ENCODE data around the gene BRD2. TPM values are rescaled to one million over a fixed set of nuclear protein-coding genes. Genes with fewer than 3 reads are reported as not detected.

The BRD2 gene
- total and polyA plus RNA-seq, 11 donors: 56.8 to 107 (median 73.1) TPM

GRCh38 chr6:32954986-32955802 is 13.2 kb upstream of the BRD2 start:
- intact Hi-C loops (cut with DNase I): no loop called here
- Histone ChIP-seq H3K4me1 (peaks cover 0 to 50% (median 5%) of the 10 kb centered on the region in 12 donors), H3K36me3 (peaks cover 0 to 4% (median 0%) of the 10 kb centered on the region in 9 donors), H3K27ac (no peak overlapping the region), H3K4me3 (no peak overlapping the region), H3K9me3 (no peaks in the 10 kb centered on the region), H3K27me3 (no peaks in the 10 kb centered on the region)
- no peak for TF ChIP-seq POLR2A (IDR thresholded peaks at IDR 0.05)
- peak in 4 of 12 donors; percentile 17 to 21 (median 18) for TF ChIP-seq CTCF (IDR thresholded peaks at IDR 0.05)
- DNase-seq (no peak), ATAC-seq (no peak)
- 31 to 49% (median 39%) methylated on average over 3 of the region's 3 CpGs for WGBS, 4 donors

GRCh38 chr6:32956176-32956575 is 12.2 kb upstream of the BRD2 start:
- Histone ChIP-seq H3K36me3 (no peaks in the 10 kb centered on the region), H3K4me3 (no peak overlapping the region), H3K27ac (no peak overlapping the region), H3K9me3 (no peaks in the 10 kb centered on the region), H3K4me1 (peaks cover 0 to 40% (median 5%) of the 10 kb centered on the region in 12 donors), H3K27me3 (no peaks in the 10 kb centered on the region)
- ATAC-seq: no peak
- TF ChIP-seq CTCF (IDR thresholded peaks at IDR 0.05) (no peak), POLR2A (IDR thresholded peaks at IDR 0.05) (no peak)
- 78 to 92% (median 90%) methylated on average over 2 of the region's 2 CpGs for WGBS, 4 donors
- no peak for DNase-seq
- intact Hi-C loops (cut with DNase I): no loop called here

- Histone ChIP-seq H3K4me1 (peaks cover 0 to 38% (median 0%) of the 10 kb centered on the region in 12 donors), H3K27me3 (no peaks in the 10 kb centered on the region), H3K36me3 (no peaks in the 10 kb centered on the region), H3K27ac (no peak overlapping the region), H3K9me3 (no peaks in the 10 kb centered on the region), H3K4me3 (no peak overlapping the region)
- ATAC-seq (no peak), DNase-seq (no peak)
- no peak for TF ChIP-seq POLR2A (IDR thresholded peaks at IDR 0.05)
- TF ChIP-seq CTCF (IDR thresholded peaks at IDR 0.05): no peak
- WGBS, 4 donors: 93 to 96% (median 95%) methylated on average over 5 of the region's 5 CpGs
- intact Hi-C loops (cut with DNase I): no loop called here
Observed at GRCh38 chr6:32960563-32960962, 7.8 kb upstream of the BRD2 start.

- peaks cover 0 to 56% (median 12%) of the 10 kb centered on the region in 12 donors for H3K4me1 ChIP-seq
- TF ChIP-seq POLR2A (IDR thresholded peaks at IDR 0.05) (no peak), CTCF (IDR thresholded peaks at IDR 0.05) (no peak)
Observed at GRCh38 chr6:32962213-32962826, 6.1 kb upstream of the BRD2 start.

More at GRCh38 chr6:32962213-32962826, 6.1 kb upstream of the BRD2 start:
- WGBS, 4 donors: 68 to 83% (median 79%) methylated on average over 1 of the region's 1 CpG
- Histone ChIP-seq H3K36me3 (no peaks in the 10 kb centered on the region), H3K4me3 (no peak overlapping the region), H3K27me3 (no peaks in the 10 kb centered on the region), H3K27ac (no peak overlapping the region), H3K9me3 (no peaks in the 10 kb centered on the region)
- intact Hi-C loops (cut with DNase I): no loop called here
- DNase-seq: no peak
- no peak for ATAC-seq

Measured in heart left ventricle (tissue), 16 donors.